Uterus (tissue), 4 donors: ENCODE results near the gene MS4A5. TPM values are rescaled to one million over a fixed set of nuclear protein-coding genes. Genes with fewer than 3 reads are reported as not detected.

ENCODE experiments used
- DNase-seq, 2 donors: peaks; one replicate each; pipeline ENCODE4 v3.0.0-alpha.2; 2019 to 2020
- H3K27ac ChIP-seq, 2 donors: fragments of 200-600 bp; sonication (generic); 1 replicate in 1 of 2; 2 replicates in 1 of 2; pipeline ENCODE4 v1.5.1; 2016 to 2018
- H3K27me3 ChIP-seq, 2 donors: fragments of 200-600 bp; sonication (generic); one replicate each; pipeline ENCODE4 v1.5.1; 2018 to 2019; ENCODE audit warnings: control low read depth in 1 of 2
- H3K36me3 ChIP-seq, 2 donors: fragments of 200-600 bp; sonication (generic); one replicate each; pipeline ENCODE4 v1.5.1; 2019; ENCODE audit warnings: control low read depth in 1 of 2
- H3K4me1 ChIP-seq, 2 donors: fragments of 200-600 bp; sonication (generic); one replicate each; pipeline ENCODE4 v1.5.1; 2018 to 2019; ENCODE audit warnings: control low read depth in 1 of 2
- H3K4me3 ChIP-seq, 2 donors: fragments of 200-600 bp; sonication (generic); 1 replicate in 1 of 2; 2 replicates in 1 of 2; pipeline ENCODE4 v1.5.1; 2018 to 2019; ENCODE audit warnings: mild to moderate bottlenecking in 1 of 2
- H3K9me3 ChIP-seq, 2 donors: fragments of 200-600 bp; sonication (generic); one replicate each; pipeline ENCODE4 v1.5.1; 2019; ENCODE audit warnings: control low read depth in 1 of 2
- CTCF ChIP-seq, 4 experiments: fragments of 200-600 bp in 2 of 4; fragments of 450-650 bp in 2 of 4; sonication (generic) in 2 of 4; IDR thresholded peaks; one replicate each; pipeline ENCODE4 v1.5.1; 2016 to 2019; ENCODE audit warnings: antibody characterized with exemption in 4 of 4, mild to moderate bottlenecking in 2 of 4, moderate library complexity in 1 of 4
- POLR2A ChIP-seq, 2 donors: fragments of 450-650 bp; IDR thresholded peaks; one replicate each; pipeline ENCODE4 v1.6.1; 2016; ENCODE audit warnings: antibody characterized with exemption in 2 of 2, mild to moderate bottlenecking in 1 of 2, moderate library complexity in 1 of 2
- intact Hi-C: fragments of 100-400 bp; cut with DNase I; formaldehyde crosslinking; loops from one replicate; pipeline ENCODE4 v1.15.1; 2023; ENCODE audit warnings: low total_unique reads
- total RNA-seq, 4 donors: library from RNA; depleted of rRNA in 3 of 4; stranded (reverse); fragments of >200 nt in 3 of 4; gene quantifications; one replicate each; pipeline versions ENCODE4 v1.1.0 to v1.2.4, GENCODE V29; 2014 to 2023
- donor health status: DM: yes; HTN: yes; CAD: no.

Gene MS4A5
- total RNA-seq, 4 donors from 2014 or later = not detected

DNA sequence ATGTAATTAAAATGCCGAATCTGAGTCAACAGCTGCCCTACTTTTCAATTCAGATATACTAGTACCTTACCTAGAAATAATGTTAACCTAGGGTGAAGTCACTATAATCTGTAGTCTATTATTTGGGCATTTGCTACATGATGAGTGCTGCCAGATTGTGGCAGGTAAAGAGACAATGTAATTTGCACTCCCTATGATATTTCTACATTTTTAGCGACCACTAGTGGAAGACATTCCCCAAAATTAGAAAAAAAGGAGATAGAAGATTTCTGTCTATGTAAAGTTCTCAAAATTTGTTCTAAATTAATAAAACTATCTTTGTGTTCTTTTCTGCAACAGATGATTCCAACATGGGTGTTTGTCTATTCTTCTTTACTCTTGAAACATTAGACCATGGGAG lies 40.4 kb downstream of the MS4A5 start:
- no peak for DNase-seq
- intact Hi-C loops = no loop called here
- Histone ChIP-seq H3K9me3 (no peaks in the 10 kb centered on the region), H3K4me3 (no peak overlapping the region), H3K4me1 (no peaks in the 10 kb centered on the region), H3K27ac (no peak overlapping the region), H3K36me3 (no peaks in the 10 kb centered on the region), H3K27me3 (no peaks in the 10 kb centered on the region)
- TF ChIP-seq POLR2A (IDR thresholded peaks at IDR 0.05) (no peak), CTCF (IDR thresholded peaks at IDR 0.05) (no peak)

- no peaks in the 10 kb centered on the region for H3K27me3 ChIP-seq
- H3K4me1 ChIP-seq = no peaks in the 10 kb centered on the region
- no peak overlapping the region for H3K4me3 ChIP-seq
- intact Hi-C loops = no loop called here
- H3K9me3 ChIP-seq = no peaks in the 10 kb centered on the region
- H3K36me3 ChIP-seq = no peaks in the 10 kb centered on the region
- no peak overlapping the region for H3K27ac ChIP-seq
- no peak for TF ChIP-seq CTCF (IDR thresholded peaks at IDR 0.05)
- no peak for TF ChIP-seq POLR2A (IDR thresholded peaks at IDR 0.05)
- no peak for DNase-seq
These were observed 47.7 kb downstream of the MS4A5 start for GRCh38 chr11:60477035-60477445.

GRCh38 chr11:60482361-60482760 lies 53.0 kb downstream of the MS4A5 start:
- Histone ChIP-seq H3K4me1 (no peaks in the 10 kb centered on the region), H3K27me3 (no peaks in the 10 kb centered on the region), H3K27ac (no peak overlapping the region), H3K9me3 (no peaks in the 10 kb centered on the region), H3K36me3 (no peaks in the 10 kb centered on the region), H3K4me3 (no peak overlapping the region)
- intact Hi-C loops = no loop called here
- TF ChIP-seq CTCF (IDR thresholded peaks at IDR 0.05) (no peak), POLR2A (IDR thresholded peaks at IDR 0.05) (no peak)
- DNase-seq = no peak

- no peak for DNase-seq
- no peak overlapping the region for H3K4me3 ChIP-seq
- no peaks in the 10 kb centered on the region for H3K9me3 ChIP-seq
- intact Hi-C loops = no loop called here
- no peaks in the 10 kb centered on the region for H3K4me1 ChIP-seq
- TF ChIP-seq POLR2A (IDR thresholded peaks at IDR 0.05) (no peak), CTCF (IDR thresholded peaks at IDR 0.05) (no peak)
- no peaks in the 10 kb centered on the region for H3K27me3 ChIP-seq
- H3K27ac ChIP-seq = no peak overlapping the region
- H3K36me3 ChIP-seq = no peaks in the 10 kb centered on the region
These were observed 56.6 kb downstream of the MS4A5 start for GRCh38 chr11:60485987-60486386.

- intact Hi-C loops = no loop called here
- Histone ChIP-seq H3K27me3 (no peaks in the 10 kb centered on the region), H3K4me1 (no peaks in the 10 kb centered on the region), H3K4me3 (no peak within 1 kb of the TSS), H3K27ac (no peak within 1 kb of the TSS), H3K9me3 (no peaks in the 10 kb centered on the region), H3K36me3 (no peaks in the 10 kb centered on the region)
- no peak for TF ChIP-seq CTCF (IDR thresholded peaks at IDR 0.05)
- DNase-seq = no peak
These were observed 63.2 kb downstream of the MS4A5 start, which contains the start of gene MS4A12 for GRCh38 chr11:60492488-60493009. Gene MS4A12 (plus strand): TSS chr11:60492778. CDS start chr11:60497319, 4,541 bp downstream.
